ENCODE measurements around the gene ABHD8.

The ABHD8 gene

GRCh38 chr19:17303167-17303939, at the start of gene ABHD8:
Gene ABHD8 (minus strand): TSS chr19:17303425. CDS start chr19:17301616, 1,809 bp downstream.
- Mint-ChIP-seq H3K9me3 (no peaks in the 10 kb centered on the region), H3K27me3 (ENCODE audit: low read depth) (no peaks in the 10 kb centered on the region), H3K27ac (peak within 1 kb of the TSS; percentile 55)

DNA sequence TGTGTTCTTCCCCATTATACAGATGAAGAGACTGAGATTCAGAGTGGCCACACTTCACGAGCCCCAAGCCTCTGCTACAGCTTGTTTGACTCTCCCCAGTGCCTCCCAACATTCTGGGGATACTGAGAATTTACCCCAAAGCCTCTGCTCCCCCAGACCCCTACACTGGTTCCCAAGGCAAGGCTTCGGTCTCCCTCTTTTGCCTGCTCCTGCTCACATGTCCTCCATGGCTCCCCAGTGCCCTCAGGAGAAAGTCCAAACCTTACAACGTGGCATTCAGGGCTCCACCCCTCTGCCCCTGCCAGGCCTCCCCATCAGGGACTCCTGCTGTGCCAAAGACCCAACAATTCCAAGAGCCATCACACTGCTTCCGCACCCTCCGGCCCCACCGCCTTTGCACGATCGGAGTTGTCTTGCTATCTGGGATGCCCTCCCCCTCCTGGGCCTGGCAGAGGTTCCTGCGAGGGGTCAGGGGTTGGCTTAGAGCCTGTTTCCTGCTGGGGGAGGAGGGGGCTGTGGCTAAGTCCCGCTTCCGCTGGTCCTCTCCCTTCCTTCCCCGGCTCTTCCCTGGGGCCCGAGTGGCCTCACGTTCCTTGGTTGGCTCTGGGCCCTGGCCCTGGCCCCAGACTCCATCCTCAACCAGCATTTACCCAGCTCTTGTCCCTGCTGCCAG, 49.5 kb upstream of the ABHD8 start:
- H3K4me1 Mint-ChIP-seq (ENCODE audit: low read depth) = peaks cover 6% of the 10 kb centered on the region
- no peak overlapping the region for H3K4me3 Mint-ChIP-seq
- H3K27ac Mint-ChIP-seq = no peak overlapping the region
- H3K27me3 Mint-ChIP-seq (ENCODE audit: low read depth) = peaks cover 11% of the 10 kb centered on the region
- H3K36me3 Mint-ChIP-seq (ENCODE audit: low read depth) = no peaks in the 10 kb centered on the region
- no peaks in the 10 kb centered on the region for H3K9me3 Mint-ChIP-seq

More at GRCh38 chr19:17303167-17303939, at the start of gene ABHD8:
- Mint-ChIP-seq H3K4me1 (ENCODE audit: low read depth) (peaks cover 33% of the 10 kb centered on the region), H3K36me3 (ENCODE audit: low read depth) (peaks cover 3% of the 10 kb centered on the region), H3K4me3 (peak within 1 kb of the TSS; percentile 69)

- Mint-ChIP-seq H3K4me1 (ENCODE audit: low read depth) (peaks cover 6% of the 10 kb centered on the region), H3K9me3 (no peaks in the 10 kb centered on the region), H3K4me3 (no peak overlapping the region), H3K27me3 (ENCODE audit: low read depth) (peaks cover 11% of the 10 kb centered on the region), H3K27ac (no peak overlapping the region), H3K36me3 (ENCODE audit: low read depth) (no peaks in the 10 kb centered on the region)
These were observed 48.7 kb upstream of the ABHD8 start for GRCh38 chr19:17351815-17352435.

DNA sequence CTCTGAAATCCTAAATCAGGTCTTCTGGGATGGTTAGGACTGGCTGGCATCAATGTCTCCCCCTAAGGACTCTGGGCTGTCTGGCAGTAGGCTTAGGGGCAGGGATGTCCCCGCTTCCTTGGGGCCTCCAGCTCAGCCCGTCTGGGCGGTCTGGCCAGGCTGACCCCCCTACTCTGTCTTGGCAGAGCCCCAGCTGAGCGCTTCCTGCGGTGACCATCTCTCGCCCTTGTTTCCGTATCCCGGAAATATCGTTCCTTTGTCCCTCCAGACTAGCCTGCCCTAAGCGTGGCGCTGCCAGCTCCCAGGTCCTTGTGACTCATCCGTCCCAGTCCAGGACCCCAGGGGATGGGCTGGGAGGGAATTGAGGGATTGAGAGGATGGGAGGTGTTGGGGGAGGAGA, 45.5 kb upstream of the ABHD8 start:
- Mint-ChIP-seq H3K36me3 (ENCODE audit: low read depth) (no peaks in the 10 kb centered on the region), H3K27ac (no peak overlapping the region), H3K4me3 (no peak overlapping the region), H3K4me1 (ENCODE audit: low read depth) (peaks cover 12% of the 10 kb centered on the region), H3K27me3 (ENCODE audit: low read depth) (peaks cover 10% of the 10 kb centered on the region), H3K9me3 (no peaks in the 10 kb centered on the region)

DNA sequence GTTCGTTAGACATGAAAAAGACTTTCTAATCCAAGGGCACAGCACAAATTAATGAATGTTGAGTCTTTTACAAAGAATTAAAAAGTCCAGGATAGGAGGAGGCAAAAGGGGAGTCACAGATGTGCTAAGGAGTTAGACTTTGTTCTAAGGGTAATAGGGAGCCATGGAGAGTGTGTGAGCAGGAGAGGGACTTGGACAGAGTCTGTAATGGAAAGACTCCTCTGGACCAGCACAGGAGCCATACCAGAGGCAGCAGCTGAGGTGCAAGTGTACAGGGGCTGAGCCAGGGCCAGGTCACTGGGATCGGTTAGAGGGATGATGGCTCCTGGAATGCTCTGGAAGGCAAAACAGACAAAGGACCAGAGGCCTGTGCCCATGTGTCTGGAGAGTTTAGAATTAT, 44.7 kb upstream of the ABHD8 start:
- Mint-ChIP-seq H3K27me3 (ENCODE audit: low read depth) (peaks cover 6% of the 10 kb centered on the region), H3K27ac (no peak overlapping the region), H3K4me3 (no peak overlapping the region), H3K4me1 (ENCODE audit: low read depth) (peaks cover 12% of the 10 kb centered on the region), H3K9me3 (no peaks in the 10 kb centered on the region), H3K36me3 (ENCODE audit: low read depth) (no peaks in the 10 kb centered on the region)

GRCh38 chr19:17347361-17347760, 44.1 kb upstream of the ABHD8 start:
- Mint-ChIP-seq H3K27me3 (ENCODE audit: low read depth) (peaks cover 6% of the 10 kb centered on the region), H3K27ac (no peak overlapping the region), H3K4me3 (no peak overlapping the region), H3K4me1 (ENCODE audit: low read depth) (peaks cover 12% of the 10 kb centered on the region), H3K9me3 (no peaks in the 10 kb centered on the region), H3K36me3 (ENCODE audit: low read depth) (no peaks in the 10 kb centered on the region)

DNA sequence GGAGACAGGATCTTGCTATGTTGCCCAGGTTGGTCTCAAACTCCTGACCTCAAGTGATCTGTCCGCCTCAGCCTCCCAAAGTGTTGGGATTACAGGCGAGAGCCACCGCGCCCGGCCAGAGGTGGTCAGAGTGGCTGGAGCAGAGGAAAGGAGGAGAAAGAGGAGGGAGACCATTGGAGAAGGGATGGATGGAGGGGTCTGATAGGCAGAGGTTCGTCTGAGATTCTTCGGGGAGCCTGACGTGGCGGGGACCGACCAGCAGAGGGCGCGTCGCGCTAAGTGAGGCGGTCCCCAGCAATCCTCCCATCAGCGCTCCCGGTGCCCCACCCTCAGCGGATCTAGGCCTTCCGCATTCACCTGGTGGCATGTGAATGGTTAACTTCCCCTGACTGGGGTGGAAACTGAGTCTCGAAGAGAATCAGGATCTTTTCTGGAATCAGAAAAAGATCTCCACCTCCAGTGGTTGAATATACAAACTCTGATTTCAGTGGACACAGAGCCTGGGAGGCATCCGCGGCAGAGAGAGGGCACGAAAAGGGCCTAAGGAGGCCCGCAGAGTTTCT, 43.0 kb upstream of the ABHD8 start:
- no peaks in the 10 kb centered on the region for H3K9me3 Mint-ChIP-seq
- H3K4me3 Mint-ChIP-seq = no peak overlapping the region
- peaks cover 8% of the 10 kb centered on the region for H3K4me1 Mint-ChIP-seq (ENCODE audit: low read depth)
- peaks cover 6% of the 10 kb centered on the region for H3K27me3 Mint-ChIP-seq (ENCODE audit: low read depth)
- no peak overlapping the region for H3K27ac Mint-ChIP-seq
- no peaks in the 10 kb centered on the region for H3K36me3 Mint-ChIP-seq (ENCODE audit: low read depth)

GRCh38 chr19:17341845-17342244, 38.6 kb upstream of the ABHD8 start:
- H3K4me3 Mint-ChIP-seq = no peak overlapping the region
- H3K9me3 Mint-ChIP-seq = no peaks in the 10 kb centered on the region
- no peak overlapping the region for H3K27ac Mint-ChIP-seq
- no peaks in the 10 kb centered on the region for H3K27me3 Mint-ChIP-seq (ENCODE audit: low read depth)
- H3K36me3 Mint-ChIP-seq (ENCODE audit: low read depth) = no peaks in the 10 kb centered on the region
- peaks cover 9% of the 10 kb centered on the region for H3K4me1 Mint-ChIP-seq (ENCODE audit: low read depth)

- Mint-ChIP-seq H3K27me3 (ENCODE audit: low read depth) (no peaks in the 10 kb centered on the region), H3K4me3 (no peak overlapping the region), H3K9me3 (no peaks in the 10 kb centered on the region), H3K27ac (no peak overlapping the region), H3K36me3 (ENCODE audit: low read depth) (no peaks in the 10 kb centered on the region), H3K4me1 (ENCODE audit: low read depth) (peaks cover 8% of the 10 kb centered on the region)
These were observed 38.2 kb upstream of the ABHD8 start for GRCh38 chr19:17341386-17341785.

DNA sequence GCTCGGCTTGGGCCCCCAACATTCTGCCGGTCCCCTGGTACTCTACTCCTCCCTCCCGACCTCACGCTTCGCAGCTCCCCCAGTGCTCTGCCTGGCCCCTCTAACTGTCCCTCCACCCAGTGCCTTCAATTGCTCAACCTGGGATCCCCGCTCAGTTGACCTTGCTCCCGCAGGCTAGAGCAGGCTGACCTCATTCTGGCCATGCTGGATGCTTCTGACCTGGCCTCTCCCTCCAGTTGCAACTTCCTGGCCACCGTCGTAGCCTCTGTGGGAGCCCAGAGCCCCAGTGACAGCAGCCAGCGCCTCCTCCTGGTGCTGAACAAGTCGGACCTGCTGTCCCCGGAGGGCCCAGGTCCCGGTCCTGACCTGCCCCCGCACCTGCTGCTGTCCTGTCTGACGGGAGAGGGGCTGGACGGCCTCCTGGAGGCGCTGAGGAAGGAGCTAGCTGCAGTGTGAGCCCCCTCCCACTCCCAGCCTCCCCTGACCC, 37.7 kb upstream of the ABHD8 start:
- Mint-ChIP-seq H3K4me1 (ENCODE audit: low read depth) (peaks cover 5% of the 10 kb centered on the region), H3K27ac (no peak overlapping the region), H3K9me3 (no peaks in the 10 kb centered on the region), H3K27me3 (ENCODE audit: low read depth) (no peaks in the 10 kb centered on the region), H3K4me3 (no peak overlapping the region), H3K36me3 (ENCODE audit: low read depth) (no peaks in the 10 kb centered on the region)

DNA sequence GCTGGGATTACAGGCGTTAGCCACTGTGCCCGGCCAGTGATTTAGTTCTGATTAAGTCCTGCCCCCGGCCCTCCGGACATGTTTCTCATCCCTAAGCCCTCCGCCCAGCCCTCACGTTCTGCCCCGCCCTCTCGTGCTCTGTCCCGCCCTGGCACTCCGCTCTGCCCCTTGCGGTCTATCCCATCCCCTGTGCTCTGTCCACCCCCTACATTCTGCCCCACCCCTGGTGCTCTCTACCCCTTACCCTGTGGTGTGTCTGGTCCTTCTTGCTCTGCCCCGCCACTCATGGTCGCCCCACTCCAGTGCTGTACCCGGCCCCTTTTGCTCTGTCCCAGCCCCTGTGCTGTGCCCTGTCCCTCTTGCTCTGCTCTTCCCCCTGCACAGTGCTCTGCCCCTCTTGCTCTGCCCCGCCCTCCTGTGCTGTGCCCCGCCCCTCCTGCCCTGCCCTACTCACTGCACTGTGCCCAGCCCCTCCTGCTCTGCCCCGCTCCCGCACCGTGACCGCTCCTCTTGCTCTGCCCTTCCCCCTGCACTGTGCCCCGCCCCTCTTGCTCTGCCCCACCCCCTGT, 37.2 kb upstream of the ABHD8 start:
- peaks cover 7% of the 10 kb centered on the region for H3K4me1 Mint-ChIP-seq (ENCODE audit: low read depth)
- no peaks in the 10 kb centered on the region for H3K27me3 Mint-ChIP-seq (ENCODE audit: low read depth)
- no peaks in the 10 kb centered on the region for H3K9me3 Mint-ChIP-seq
- H3K36me3 Mint-ChIP-seq (ENCODE audit: low read depth) = no peaks in the 10 kb centered on the region
- H3K27ac Mint-ChIP-seq = no peak overlapping the region
- no peak overlapping the region for H3K4me3 Mint-ChIP-seq

- Mint-ChIP-seq H3K4me3 (peak overlapping the region; percentile 59), H3K27ac (no peak overlapping the region)
These were observed 36.0 kb upstream of the ABHD8 start for GRCh38 chr19:17339088-17339741.

DNA sequence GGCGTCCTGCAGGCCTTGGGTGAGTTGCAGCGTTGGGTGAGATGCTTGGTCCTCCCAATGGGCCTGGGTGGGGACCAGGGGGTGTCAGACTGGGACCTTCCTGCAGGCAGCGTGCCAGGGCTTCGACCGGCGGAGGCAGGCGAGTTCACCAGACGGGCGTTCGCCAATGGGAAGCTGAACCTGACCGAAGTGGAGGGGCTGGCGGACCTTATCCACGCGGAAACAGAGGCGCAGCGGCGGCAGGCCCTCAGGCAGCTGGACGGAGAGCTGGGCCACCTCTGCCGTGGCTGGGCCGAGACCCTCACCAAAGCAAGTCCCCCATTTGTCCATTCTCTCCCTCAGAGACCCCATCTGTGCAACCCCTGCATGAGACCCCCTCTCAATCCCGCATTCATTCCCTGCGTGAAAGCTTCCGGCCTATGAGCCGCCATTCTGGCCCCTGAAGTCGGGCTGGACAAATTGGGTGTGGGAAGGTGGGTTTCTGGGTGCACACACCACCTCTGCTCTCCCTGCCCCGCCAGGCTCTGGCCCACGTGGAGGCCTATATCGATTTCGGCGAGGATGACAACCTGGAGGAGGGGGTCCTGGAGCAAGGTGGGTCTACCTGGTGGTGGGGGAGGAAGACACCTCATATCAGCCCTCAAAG, 35.3 kb upstream of the ABHD8 start:
- no peaks in the 10 kb centered on the region for H3K9me3 Mint-ChIP-seq
- H3K36me3 Mint-ChIP-seq (ENCODE audit: low read depth) = peaks cover 2% of the 10 kb centered on the region
- peaks cover 17% of the 10 kb centered on the region for H3K4me1 Mint-ChIP-seq (ENCODE audit: low read depth)
- no peak overlapping the region for H3K27ac Mint-ChIP-seq
- H3K27me3 Mint-ChIP-seq (ENCODE audit: low read depth) = no peaks in the 10 kb centered on the region
- H3K4me3 Mint-ChIP-seq = peak overlapping the region; percentile 88

More at GRCh38 chr19:17339088-17339741, 36.0 kb upstream of the ABHD8 start:
- Mint-ChIP-seq H3K9me3 (no peaks in the 10 kb centered on the region), H3K36me3 (ENCODE audit: low read depth) (no peaks in the 10 kb centered on the region), H3K4me1 (ENCODE audit: low read depth) (peaks cover 13% of the 10 kb centered on the region), H3K27me3 (ENCODE audit: low read depth) (no peaks in the 10 kb centered on the region)

All from T-helper 1 cell treated with Interleukin-12 subunit alpha and Interleukin-12 subunit beta and Interleukin-4 antibody, amounts not matched to agents 30 μg/mL and 1 μg/mL, for 36 hours (primary cell).